Measurements from ENCODE around the gene THSD4.

DNA sequence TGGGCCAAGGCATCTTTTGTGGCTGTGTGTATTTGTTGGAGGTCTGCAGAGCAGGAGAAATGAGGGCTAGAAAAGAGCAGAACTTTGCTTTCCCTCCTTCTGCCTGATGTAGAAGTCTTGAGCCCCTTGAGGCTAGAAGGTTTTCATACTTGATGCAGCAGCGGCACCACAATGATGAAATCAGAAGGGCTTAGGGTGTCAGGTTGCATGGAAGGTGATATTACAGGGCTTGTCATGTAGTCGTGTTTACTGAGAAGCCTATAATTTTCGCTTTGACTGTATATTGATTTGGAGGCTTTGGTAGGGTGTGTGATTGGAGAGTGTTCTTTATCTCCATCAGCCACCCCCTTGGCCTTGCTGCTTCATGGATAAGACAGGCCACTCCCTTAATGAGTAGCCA is 339.8 kb downstream of the THSD4 start:
- TF ChIP-seq CTCF (conservative IDR thresholded peaks at IDR 0.05; ENCODE audit: low read depth, low read length) (no peak), EZH2 (IDR thresholded peaks at IDR 0.05; ENCODE audit: low read length, unreplicated experiment) (no peak), EZH2phosphoT487 (IDR thresholded peaks at IDR 0.05; ENCODE audit: borderline replicate concordance, low read length) (no peak)
